GM12865 (cell line): ENCODE results near the gene MRAS.

ENCODE experiments used
- DNase-seq: peaks from one replicate; pipeline ENCODE4 v3.0.0; 2010; ENCODE audit warnings: low read depth
- H3K4me3 ChIP-seq: 2 replicates; pipeline ENCODE4 v1.5.1; 2011; ENCODE audit warnings: mild to moderate bottlenecking, low read depth, low read length, control low read depth
- CTCF ChIP-seq: IDR thresholded peaks from 2 replicates; pipeline ENCODE4 v1.5.1; 2011; ENCODE audit warnings: low read length, control low read depth, low read depth, inconsistent platforms; ENCODE audit not compliant: insufficient read depth; ENCODE audit errors: missing control alignments

MRAS gene

GRCh38 chr3:138347960-138348753 is at the start of gene MRAS:
TSS of gene MRAS (plus strand) at chr3:138348579. CDS start at chr3:138372884, 24,305 bp downstream.
- TF ChIP-seq CTCF = no peak
- no peak within 1 kb of the TSS for H3K4me3 ChIP-seq
- DNase-seq = no peak

GRCh38 chr3:138300647-138301046 is 47.7 kb upstream of the MRAS start:
- TF ChIP-seq CTCF = no peak
- no peak for DNase-seq
- no peak overlapping the region for H3K4me3 ChIP-seq

GRCh38 chr3:138303474-138303873 is 44.9 kb upstream of the MRAS start:
- TF ChIP-seq CTCF = no peak
- DNase-seq = no peak
- no peak overlapping the region for H3K4me3 ChIP-seq

GRCh38 chr3:138307899-138308298 is 40.5 kb upstream of the MRAS start:
- H3K4me3 ChIP-seq = no peak overlapping the region
- TF ChIP-seq CTCF = no peak
- no peak for DNase-seq

- DNase-seq = no peak
- H3K4me3 ChIP-seq = no peak overlapping the region
- TF ChIP-seq CTCF = no peak
These were observed 39.6 kb upstream of the MRAS start for GRCh38 chr3:138308783-138309182.

GRCh38 chr3:138310494-138310893 is 37.9 kb upstream of the MRAS start:
- TF ChIP-seq CTCF = no peak

GRCh38 chr3:138314751-138315150 is 33.6 kb upstream of the MRAS start:
- no peak for DNase-seq
- no peak overlapping the region for H3K4me3 ChIP-seq
- TF ChIP-seq CTCF = no peak

More at GRCh38 chr3:138310494-138310893, 37.9 kb upstream of the MRAS start:
- H3K4me3 ChIP-seq = no peak overlapping the region
- DNase-seq = no peak
